Transverse colon (tissue), 4 donors: Measurements from ENCODE around the gene PDPN. TPM values are rescaled to one million over a fixed set of nuclear protein-coding genes. Genes with fewer than 3 reads are reported as not detected.

Source experiments
- DNase-seq: peaks from one replicate; pipeline ENCODE4 v3.0.0-alpha.2; 2019
- H3K27ac ChIP-seq, 4 donors: fragments of 200-600 bp; sonication (generic); 2 replicates each; pipeline ENCODE4 v1.5.1; 2016 to 2018; ENCODE audit warnings: inconsistent platforms in 4 of 4
- H3K27me3 ChIP-seq: fragments of 200-600 bp; sonication (generic); 2 replicates; pipeline ENCODE4 v1.5.1; 2017; ENCODE audit warnings: inconsistent platforms
- H3K36me3 ChIP-seq, 4 donors: fragments of 200-600 bp; sonication (generic); 2 replicates each; pipeline ENCODE4 v1.5.1; 2017 to 2019; ENCODE audit warnings: inconsistent platforms in 4 of 4
- H3K4me1 ChIP-seq, 4 donors: fragments of 200-600 bp; sonication (generic); 2 replicates each; pipeline ENCODE4 v1.5.1; 2017 to 2020; ENCODE audit warnings: inconsistent platforms in 4 of 4
- H3K4me3 ChIP-seq, 4 donors: fragments of 200-600 bp; sonication (generic); 1 replicate in 1 of 4; 2 replicates in 3 of 4; pipeline versions ENCODE4 v1.5.1 to v1.6.1; 2017 to 2019; ENCODE audit warnings: inconsistent platforms in 4 of 4
- H3K9me3 ChIP-seq, 2 donors: fragments of 200-600 bp; sonication (generic); 2 replicates each; pipeline ENCODE4 v1.5.1; 2017 to 2019; ENCODE audit warnings: inconsistent platforms in 2 of 2
- CTCF ChIP-seq, 5 experiments: fragments of 200-600 bp in 3 of 5; fragments of 450-650 bp in 2 of 5; sonication (generic) in 3 of 5; IDR thresholded peaks; 1 replicate in 2 of 5; 2 replicates in 3 of 5; pipeline ENCODE4 v1.5.1; 2016 to 2017; ENCODE audit warnings: antibody characterized with exemption in 5 of 5, inconsistent platforms in 3 of 5, mild to moderate bottlenecking in 2 of 5, moderate library complexity in 1 of 5
- EP300 ChIP-seq: sonication (generic); formaldehyde crosslinking; IDR thresholded peaks from one replicate; pipeline ENCODE4 v1.6.1; 2017; ENCODE audit warnings: antibody characterized with exemption, low read depth
- POLR2A ChIP-seq: fragments of 450-650 bp; IDR thresholded peaks from one replicate; pipeline ENCODE4 v1.6.1; 2016; ENCODE audit warnings: antibody characterized with exemption, mild to moderate bottlenecking, moderate library complexity
- POLR2AphosphoS5 ChIP-seq, 3 donors: sonication (generic); formaldehyde crosslinking; IDR thresholded peaks; one replicate each; pipeline ENCODE4 v1.6.1; 2016; ENCODE audit warnings: antibody characterized with exemption in 3 of 3
- WGBS, 2 donors: methylation state at CpG; one replicate each; pipeline ENCODE4 v1.1.5; 2018; ENCODE audit warnings: low coverage in 1 of 2; 5-methylcytosine and 5-hydroxymethylcytosine counted together
- in situ Hi-C, 4 donors: fragments of 200-750 bp; cut with MboI; loops; one replicate each; pipeline versions ENCODE4 v1.15.0 to v1.15.1; 2017; ENCODE audit warnings: low sequenced_read_pairs in 3 of 4, low pct_ligation_motif_present in 1 of 4, low pct_unique_long_range_greater_than_20kb in 1 of 4
- intact Hi-C: fragments of 100-400 bp; cut with DNase I; formaldehyde crosslinking; loops from one replicate; pipeline ENCODE4 v1.15.1; 2023; ENCODE audit warnings: low total_unique reads
- total RNA-seq, 4 donors: library from RNA; depleted of rRNA; stranded (reverse); fragments of >200 nt; gene quantifications; one replicate each; pipeline ENCODE4 v1.1.0, GENCODE V29; 2016

Gene PDPN
- total RNA-seq, 4 donors from 2014 or later = 3.4 to 11.7 (median 5.6) TPM

- H3K4me3 ChIP-seq = no peak overlapping the region
- peak overlapping the region; percentile 18 to 77 (median 49) for H3K27ac ChIP-seq
- H3K27me3 ChIP-seq = no peaks in the 10 kb centered on the region
- H3K36me3 ChIP-seq = no peaks in the 10 kb centered on the region
- H3K9me3 ChIP-seq = no peaks in the 10 kb centered on the region
- peaks cover 0 to 5% (median 2%) of the 10 kb centered on the region in 4 donors for H3K4me1 ChIP-seq
- in situ Hi-C loops (no loop called here), intact Hi-C loops (no loop called here)
- WGBS, 2 donors = 58 to 67% methylated on average over 7 to 8 of the region's 8 CpGs
- peak in 2 of 3 donors; percentile 32 to 46 for TF ChIP-seq POLR2AphosphoS5 (IDR thresholded peaks at IDR 0.05)
- TF ChIP-seq EP300 = no peak
- DNase-seq = no peak
These were observed 36.3 kb downstream of the PDPN start for GRCh38 chr1:13619909-13620308.

GRCh38 chr1:13620825-13621224 is 37.2 kb downstream of the PDPN start:
- H3K27ac ChIP-seq = peak overlapping the region in 2 of 4 donors; percentile 7 to 64
- 89 to 98% methylated on average over 5 of the region's 5 CpGs for WGBS, 2 donors
- in situ Hi-C loops = no loop called here

GRCh38 chr1:13622446-13622845 is 38.8 kb downstream of the PDPN start:
- in situ Hi-C loops (no loop called here), intact Hi-C loops (no loop called here)
- Histone ChIP-seq H3K36me3 (no peaks in the 10 kb centered on the region), H3K4me3 (no peak overlapping the region), H3K27ac (no peak overlapping the region), H3K4me1 (peaks cover 0 to 2% (median 0%) of the 10 kb centered on the region in 4 donors), H3K27me3 (no peaks in the 10 kb centered on the region), H3K9me3 (no peaks in the 10 kb centered on the region)
- WGBS, 2 donors = 92 to 100% methylated on average over 1 to 4 of the region's 4 CpGs
- no peak for DNase-seq
- no peak for TF ChIP-seq EP300
- TF ChIP-seq POLR2AphosphoS5 (IDR thresholded peaks at IDR 0.05) = no peak
- TF ChIP-seq POLR2A = no peak
- no peak for TF ChIP-seq CTCF (IDR thresholded peaks at IDR 0.05)

More at GRCh38 chr1:13620825-13621224, 37.2 kb downstream of the PDPN start:
- Histone ChIP-seq H3K4me3 (no peak overlapping the region), H3K9me3 (no peaks in the 10 kb centered on the region), H3K27me3 (no peaks in the 10 kb centered on the region), H3K36me3 (no peaks in the 10 kb centered on the region), H3K4me1 (peaks cover 0 to 5% (median 2%) of the 10 kb centered on the region in 4 donors)
- intact Hi-C loops = no loop called here
- no peak for DNase-seq
- TF ChIP-seq CTCF (IDR thresholded peaks at IDR 0.05) (no peak), EP300 (no peak), POLR2A (no peak), POLR2AphosphoS5 (IDR thresholded peaks at IDR 0.05) (no peak)

GRCh38 chr1:13623021-13623637 is 39.5 kb downstream of the PDPN start:
- TF ChIP-seq POLR2A (no peak), CTCF (IDR thresholded peaks at IDR 0.05) (no peak), POLR2AphosphoS5 (IDR thresholded peaks at IDR 0.05) (no peak), EP300 (no peak)
- H3K36me3 ChIP-seq = no peaks in the 10 kb centered on the region
- H3K9me3 ChIP-seq = no peaks in the 10 kb centered on the region
- in situ Hi-C loops = no loop called here
- no peak overlapping the region for H3K4me3 ChIP-seq
- no peak for DNase-seq
- WGBS, 2 donors = 81 to 94% methylated on average over 2 to 9 of the region's 9 CpGs
- H3K27ac ChIP-seq = no peak overlapping the region
- intact Hi-C loops = no loop called here
- H3K27me3 ChIP-seq = no peaks in the 10 kb centered on the region
- no peaks in the 10 kb centered on the region for H3K4me1 ChIP-seq

GRCh38 chr1:13624526-13624925 is 40.9 kb downstream of the PDPN start:
- no peaks in the 10 kb centered on the region for H3K36me3 ChIP-seq
- no peak overlapping the region for H3K4me3 ChIP-seq
- intact Hi-C loops = no loop called here
- no peaks in the 10 kb centered on the region for H3K27me3 ChIP-seq
- DNase-seq = no peak
- H3K9me3 ChIP-seq = no peaks in the 10 kb centered on the region
- in situ Hi-C loops = no loop called here
- no peaks in the 10 kb centered on the region for H3K4me1 ChIP-seq
- no peak overlapping the region for H3K27ac ChIP-seq
- no peak for TF ChIP-seq EP300
- TF ChIP-seq POLR2A = no peak
- no peak for TF ChIP-seq POLR2AphosphoS5 (IDR thresholded peaks at IDR 0.05)
- TF ChIP-seq CTCF (IDR thresholded peaks at IDR 0.05) = no peak
- WGBS, 2 donors = 85 to 94% methylated on average over 3 to 6 of the region's 6 CpGs
